Measurements from ENCODE around the gene IL17C. TPM values are rescaled to one million over a fixed set of nuclear protein-coding genes. Genes with fewer than 3 reads are reported as not detected.

The IL17C gene
- total and polyA plus RNA-seq, 4 donors = not detected

DNA sequence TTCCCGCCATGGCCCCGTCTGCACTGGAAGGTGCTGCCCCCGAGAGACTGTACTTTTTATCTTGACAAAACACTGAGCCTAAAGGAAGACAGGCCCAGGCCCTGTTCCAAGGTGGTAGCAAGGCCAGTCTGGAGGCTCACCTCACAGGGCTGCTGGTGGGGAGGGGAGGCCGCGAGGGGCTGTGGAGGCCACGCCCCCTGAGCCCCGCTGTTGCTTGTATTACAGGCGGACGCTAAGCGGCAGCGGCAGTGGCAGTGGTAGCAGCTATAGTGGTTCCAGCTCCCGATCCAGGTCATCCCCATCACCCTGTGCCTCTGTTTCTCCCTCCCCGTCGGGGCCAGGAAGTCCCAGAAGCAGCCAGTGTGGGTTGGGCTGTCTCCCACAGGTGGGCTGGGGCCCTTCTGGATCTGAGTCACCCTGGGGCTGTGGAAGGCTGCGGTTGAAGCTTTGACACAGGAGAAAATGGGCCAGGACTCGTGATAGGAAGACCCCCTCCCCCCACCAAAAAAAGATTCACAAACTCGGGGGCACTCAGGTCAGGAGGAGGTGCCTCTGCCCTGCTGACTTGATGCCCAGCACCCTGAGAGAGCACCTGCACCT, 13.3 kb upstream of the IL17C start:
- Histone ChIP-seq H3K4me1 (ENCODE audit: control insufficient read depth, insufficient read depth, low read length) (no peaks in the 10 kb centered on the region), H3K36me3 (ENCODE audit: control insufficient read depth, insufficient read depth, low read length) (peaks cover 79% of the 10 kb centered on the region), H3K4me3 (ENCODE audit: low read depth, low read length) (no peak overlapping the region), H3K9me3 (ENCODE audit: control insufficient read depth, insufficient read depth, low read length) (no peaks in the 10 kb centered on the region), H3K27me3 (ENCODE audit: control insufficient read depth, insufficient read depth, low read length) (no peaks in the 10 kb centered on the region), H3K27ac (ENCODE audit: low read depth, low read length) (no peak overlapping the region)
- 78% methylated on average over 7 of the region's 17 CpGs for WGBS (ENCODE audit: insufficient coverage)
- no peak for DNase-seq (ENCODE audit: low read depth in 4 of 6, low spot score in 6 of 6)

DNA sequence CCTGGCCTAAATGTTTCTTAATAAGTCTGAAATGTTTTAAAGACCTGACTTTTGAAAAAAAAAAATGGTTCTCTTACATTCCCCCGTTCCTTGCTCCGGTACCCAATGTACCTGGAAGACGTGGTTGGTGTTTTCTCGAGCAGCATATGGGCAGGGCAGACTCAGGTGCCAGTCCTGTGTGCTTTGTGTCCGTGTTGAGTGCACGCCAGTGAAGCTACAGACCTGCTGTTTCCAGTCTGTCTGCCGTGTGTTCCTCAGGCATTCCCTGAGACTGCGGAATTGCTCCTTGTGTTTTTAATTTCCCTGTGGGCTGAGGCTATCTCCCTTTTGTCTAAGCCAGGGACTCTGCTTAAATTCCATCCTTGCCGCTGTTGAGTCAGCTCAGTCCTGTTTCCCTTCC, 11.7 kb upstream of the IL17C start:
- no peaks in the 10 kb centered on the region for H3K27me3 ChIP-seq (ENCODE audit: control insufficient read depth, insufficient read depth, low read length)
- no peak for DNase-seq (ENCODE audit: low read depth in 4 of 6, low spot score in 6 of 6)
- 83% methylated on average over 8 of the region's 9 CpGs for WGBS (ENCODE audit: insufficient coverage)
- no peak overlapping the region for H3K27ac ChIP-seq (ENCODE audit: low read depth, low read length)
- H3K9me3 ChIP-seq (ENCODE audit: control insufficient read depth, insufficient read depth, low read length) = no peaks in the 10 kb centered on the region
- no peak overlapping the region for H3K4me3 ChIP-seq (ENCODE audit: low read depth, low read length)
- no peaks in the 10 kb centered on the region for H3K4me1 ChIP-seq (ENCODE audit: control insufficient read depth, insufficient read depth, low read length)
- peaks cover 92% of the 10 kb centered on the region for H3K36me3 ChIP-seq (ENCODE audit: control insufficient read depth, insufficient read depth, low read length)

DNA sequence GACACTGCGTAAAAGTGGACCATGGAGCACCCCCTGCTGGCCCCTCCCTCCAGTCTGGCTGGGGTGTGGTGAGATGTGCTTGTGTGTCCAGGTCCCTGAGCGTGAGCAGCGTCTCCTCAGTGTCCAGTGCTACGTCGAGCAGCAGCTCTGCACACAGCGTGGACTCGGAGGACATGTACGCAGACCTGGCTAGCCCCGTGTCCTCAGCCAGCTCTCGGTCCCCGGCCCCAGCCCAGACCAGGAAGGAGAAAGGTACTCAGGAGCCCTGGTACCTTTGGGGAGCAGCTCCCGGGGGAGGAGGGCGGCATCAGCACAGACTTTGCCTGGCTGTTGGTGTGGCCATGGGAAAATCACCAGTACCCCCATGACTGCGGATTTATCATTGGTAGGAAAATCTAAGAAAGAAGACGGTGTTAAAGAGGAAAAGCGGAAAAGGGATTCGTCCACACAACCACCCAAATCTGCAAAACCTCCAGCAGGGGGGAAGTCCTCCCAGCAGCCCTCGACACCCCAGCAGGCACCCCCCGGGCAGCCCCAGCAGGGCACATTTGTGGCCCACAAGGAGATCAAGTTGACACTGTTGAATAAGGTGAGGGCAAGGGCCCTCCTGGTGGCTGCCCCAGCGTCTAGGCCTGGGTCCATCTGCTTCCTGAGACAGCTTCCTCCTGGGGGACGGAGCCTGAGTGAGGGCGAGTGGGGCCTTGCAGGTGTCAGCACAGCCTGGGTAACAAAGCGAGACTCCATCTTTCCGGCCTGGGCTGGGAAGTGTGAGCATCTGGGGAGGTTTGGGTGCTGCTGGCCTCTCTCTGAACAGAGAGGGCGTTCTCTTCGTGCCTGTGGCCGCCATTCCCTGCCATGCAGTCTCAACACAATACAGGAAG, 10.6 kb upstream of the IL17C start:
- no peaks in the 10 kb centered on the region for H3K9me3 ChIP-seq (ENCODE audit: control insufficient read depth, insufficient read depth, low read length)
- H3K27me3 ChIP-seq (ENCODE audit: control insufficient read depth, insufficient read depth, low read length) = no peaks in the 10 kb centered on the region
- DNase-seq (ENCODE audit: low read depth in 4 of 6, low spot score in 6 of 6) = no peak
- no peak overlapping the region for H3K27ac ChIP-seq (ENCODE audit: low read depth, low read length)
- 99% methylated on average over 20 of the region's 27 CpGs for WGBS (ENCODE audit: insufficient coverage)
- H3K4me1 ChIP-seq (ENCODE audit: control insufficient read depth, insufficient read depth, low read length) = no peaks in the 10 kb centered on the region
- H3K4me3 ChIP-seq (ENCODE audit: low read depth, low read length) = no peak overlapping the region
- peaks cover 94% of the 10 kb centered on the region for H3K36me3 ChIP-seq (ENCODE audit: control insufficient read depth, insufficient read depth, low read length)

DNA sequence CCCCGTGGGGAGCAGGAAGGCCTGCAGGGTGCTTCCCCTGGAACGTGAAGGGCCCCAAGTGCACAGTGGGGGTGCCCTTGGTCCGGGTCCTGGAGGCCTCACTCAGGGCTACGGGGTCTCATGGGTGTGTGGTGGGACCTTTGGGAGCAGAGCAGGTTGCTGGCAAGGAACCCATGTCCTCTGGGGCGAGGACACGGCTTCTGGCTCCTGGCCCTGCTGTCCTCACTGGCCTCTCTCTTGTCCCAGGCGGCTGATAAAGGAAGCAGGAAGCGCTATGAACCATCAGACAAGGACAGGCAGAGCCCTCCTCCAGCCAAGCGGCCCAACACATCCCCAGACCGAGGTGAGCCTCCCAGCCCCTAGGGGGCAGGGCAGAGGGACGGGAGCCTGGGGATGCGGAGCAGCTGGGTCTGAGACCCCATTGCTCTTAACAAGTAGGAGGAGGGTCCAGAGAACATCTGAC, 9.8 kb upstream of the IL17C start:
- DNase-seq (ENCODE audit: low read depth in 4 of 6, low spot score in 6 of 6) = no peak
- 63% methylated on average over 9 of the region's 12 CpGs for WGBS (ENCODE audit: insufficient coverage)
- Histone ChIP-seq H3K36me3 (ENCODE audit: control insufficient read depth, insufficient read depth, low read length) (peaks cover 94% of the 10 kb centered on the region), H3K4me3 (ENCODE audit: low read depth, low read length) (no peak overlapping the region), H3K27me3 (ENCODE audit: control insufficient read depth, insufficient read depth, low read length) (no peaks in the 10 kb centered on the region), H3K9me3 (ENCODE audit: control insufficient read depth, insufficient read depth, low read length) (no peaks in the 10 kb centered on the region), H3K27ac (ENCODE audit: low read depth, low read length) (no peak overlapping the region), H3K4me1 (ENCODE audit: control insufficient read depth, insufficient read depth, low read length) (no peaks in the 10 kb centered on the region)

DNA sequence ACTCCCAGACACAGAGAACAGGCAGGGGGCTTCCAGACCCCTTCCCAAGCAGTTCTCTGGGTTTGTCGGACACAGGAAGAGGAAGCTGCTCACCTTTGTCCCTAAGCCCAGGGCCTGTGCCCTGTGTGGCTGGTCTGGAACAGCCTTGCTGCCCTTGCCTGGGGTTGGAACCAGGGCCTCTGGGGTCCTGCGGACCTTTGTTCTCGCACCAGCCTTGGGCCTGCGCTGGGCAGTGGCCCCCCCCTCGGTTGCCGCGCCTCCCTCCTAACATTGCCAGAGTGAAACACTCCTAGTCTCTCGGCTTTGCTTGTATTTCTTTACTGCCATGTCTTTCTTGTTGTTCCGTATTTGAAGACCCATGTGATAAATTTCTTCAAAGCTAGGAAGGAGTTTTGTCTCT, 8.5 kb upstream of the IL17C start:
- H3K36me3 ChIP-seq (ENCODE audit: control insufficient read depth, insufficient read depth, low read length) = peaks cover 94% of the 10 kb centered on the region
- 84% methylated on average over 8 of the region's 9 CpGs for WGBS (ENCODE audit: insufficient coverage)

DNA sequence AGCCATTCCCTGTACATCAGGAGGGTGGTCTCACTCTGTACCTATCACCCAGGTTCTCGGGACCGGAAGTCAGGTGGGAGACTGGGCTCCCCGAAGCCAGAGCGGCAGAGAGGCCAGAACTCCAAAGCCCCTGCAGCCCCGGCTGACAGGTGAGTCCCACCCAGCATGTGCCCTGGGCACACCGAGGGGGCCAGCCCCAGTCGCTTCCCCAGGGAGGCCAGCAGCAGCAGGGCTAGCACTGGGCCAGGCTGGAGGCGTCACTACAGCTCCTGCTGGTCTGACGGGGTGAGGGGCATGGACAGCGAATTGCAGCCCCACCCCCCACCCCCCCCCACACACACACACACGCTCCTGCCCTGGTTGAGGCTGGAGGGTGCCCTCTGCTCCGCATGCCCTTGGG, 7.9 kb upstream of the IL17C start:
- Histone ChIP-seq H3K9me3 (ENCODE audit: control insufficient read depth, insufficient read depth, low read length) (no peaks in the 10 kb centered on the region), H3K36me3 (ENCODE audit: control insufficient read depth, insufficient read depth, low read length) (peaks cover 94% of the 10 kb centered on the region)
- 96% methylated on average over 10 of the region's 12 CpGs for WGBS (ENCODE audit: insufficient coverage)

More for the DNA sequence above, 8.5 kb upstream of the IL17C start:
- Histone ChIP-seq H3K9me3 (ENCODE audit: control insufficient read depth, insufficient read depth, low read length) (no peaks in the 10 kb centered on the region), H3K27me3 (ENCODE audit: control insufficient read depth, insufficient read depth, low read length) (no peaks in the 10 kb centered on the region), H3K4me3 (ENCODE audit: low read depth, low read length) (no peak overlapping the region), H3K27ac (ENCODE audit: low read depth, low read length) (no peak overlapping the region), H3K4me1 (ENCODE audit: control insufficient read depth, insufficient read depth, low read length) (peaks cover 1% of the 10 kb centered on the region)
- no peak for DNase-seq (ENCODE audit: low read depth in 4 of 6, low spot score in 6 of 6)

DNA sequence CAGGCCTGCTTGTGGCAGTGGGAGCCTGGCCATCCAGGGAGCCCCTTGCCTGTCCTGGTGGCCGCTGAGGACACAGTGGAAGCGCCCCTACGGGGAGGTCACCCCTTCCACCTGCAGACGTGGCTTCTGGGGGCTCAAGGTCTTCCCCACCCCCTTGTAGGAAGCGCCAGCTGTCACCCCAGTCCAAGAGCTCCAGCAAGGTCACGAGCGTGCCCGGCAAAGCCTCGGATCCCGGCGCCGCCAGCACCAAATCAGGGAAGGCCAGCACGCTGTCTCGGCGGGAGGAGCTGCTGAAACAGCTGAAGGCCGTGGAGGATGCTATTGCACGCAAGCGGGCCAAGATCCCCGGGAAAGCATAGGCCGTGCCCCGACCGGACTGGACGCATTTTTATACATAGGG, 7.4 kb upstream of the IL17C start:
- WGBS (ENCODE audit: insufficient coverage) = 96% methylated on average over 23 of the region's 23 CpGs
- H3K4me1 ChIP-seq (ENCODE audit: control insufficient read depth, insufficient read depth, low read length) = peaks cover 4% of the 10 kb centered on the region
- no peak overlapping the region for H3K4me3 ChIP-seq (ENCODE audit: low read depth, low read length)
- H3K27ac ChIP-seq (ENCODE audit: low read depth, low read length) = no peak overlapping the region
- DNase-seq (ENCODE audit: low read depth in 4 of 6, low spot score in 6 of 6) = no peak
- no peaks in the 10 kb centered on the region for H3K27me3 ChIP-seq (ENCODE audit: control insufficient read depth, insufficient read depth, low read length)
- H3K9me3 ChIP-seq (ENCODE audit: control insufficient read depth, insufficient read depth, low read length) = no peaks in the 10 kb centered on the region
- peaks cover 94% of the 10 kb centered on the region for H3K36me3 ChIP-seq (ENCODE audit: control insufficient read depth, insufficient read depth, low read length)

More for the DNA sequence above, 7.9 kb upstream of the IL17C start:
- DNase-seq (ENCODE audit: low read depth in 4 of 6, low spot score in 6 of 6) = no peak
- Histone ChIP-seq H3K27ac (ENCODE audit: low read depth, low read length) (no peak overlapping the region), H3K4me1 (ENCODE audit: control insufficient read depth, insufficient read depth, low read length) (peaks cover 4% of the 10 kb centered on the region), H3K27me3 (ENCODE audit: control insufficient read depth, insufficient read depth, low read length) (no peaks in the 10 kb centered on the region), H3K4me3 (ENCODE audit: low read depth, low read length) (no peak overlapping the region)

DNA sequence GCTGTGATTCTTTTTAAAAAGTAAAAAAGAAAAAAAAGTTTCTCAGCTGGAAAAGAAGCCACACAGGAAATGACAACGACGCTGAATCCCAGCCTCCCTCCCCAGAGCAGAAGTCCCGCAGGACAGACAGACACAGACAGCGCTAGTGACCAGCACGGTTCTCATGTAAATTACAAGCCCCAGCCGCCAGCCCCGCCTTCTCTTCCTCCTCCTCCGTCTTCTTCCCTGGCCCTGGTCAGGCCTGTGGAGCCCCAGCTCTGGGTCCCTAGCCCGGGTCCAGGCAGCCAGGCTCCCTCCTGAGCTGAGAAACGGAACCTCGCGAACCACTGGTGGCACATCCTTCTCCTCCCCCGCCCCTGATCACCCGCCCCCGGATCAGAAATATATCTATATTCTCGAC, 7.0 kb upstream of the IL17C start:
- WGBS (ENCODE audit: insufficient coverage) = 52% methylated on average over 6 of the region's 16 CpGs
- Histone ChIP-seq H3K4me3 (ENCODE audit: low read depth, low read length) (no peak overlapping the region), H3K27me3 (ENCODE audit: control insufficient read depth, insufficient read depth, low read length) (no peaks in the 10 kb centered on the region), H3K4me1 (ENCODE audit: control insufficient read depth, insufficient read depth, low read length) (peaks cover 4% of the 10 kb centered on the region), H3K27ac (ENCODE audit: low read depth, low read length) (no peak overlapping the region), H3K36me3 (ENCODE audit: control insufficient read depth, insufficient read depth, low read length) (peaks cover 93% of the 10 kb centered on the region), H3K9me3 (ENCODE audit: control insufficient read depth, insufficient read depth, low read length) (no peaks in the 10 kb centered on the region)
- DNase-seq (ENCODE audit: low read depth in 4 of 6, low spot score in 6 of 6) = no peak

DNA sequence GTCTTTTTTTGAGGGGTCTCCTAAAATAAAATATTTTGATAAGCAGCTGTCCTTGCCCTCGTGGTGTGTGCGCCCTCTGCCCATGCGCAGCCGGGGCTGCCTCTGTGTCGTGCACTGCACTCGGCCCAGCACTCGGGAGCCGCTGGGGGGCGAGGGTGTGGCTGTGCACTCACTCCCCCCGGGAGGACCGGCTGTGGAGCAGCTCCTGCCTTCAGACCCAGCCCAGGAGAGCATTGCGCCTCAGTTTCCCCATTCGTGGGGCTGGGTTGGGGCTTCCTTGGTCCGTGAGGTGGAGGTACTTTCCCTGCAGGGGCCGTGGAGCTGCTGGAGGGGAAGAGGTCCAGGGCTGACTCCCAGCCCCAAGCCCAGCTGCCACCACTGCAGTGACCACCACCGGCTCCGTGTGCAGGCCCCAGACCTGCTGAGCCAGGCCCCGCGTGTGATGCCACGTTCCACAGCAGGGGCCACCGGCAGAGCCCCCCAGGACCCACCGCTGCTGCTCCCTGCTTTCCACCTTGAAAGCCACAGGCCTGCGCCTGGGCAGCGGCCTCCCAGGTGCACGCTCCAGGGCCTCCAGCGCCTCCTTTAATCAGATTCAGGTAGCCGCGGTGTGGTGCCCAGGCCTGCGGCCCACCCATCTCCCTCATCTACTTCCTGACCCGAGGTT, 6.3 kb upstream of the IL17C start:
- Histone ChIP-seq H3K4me3 (ENCODE audit: low read depth, low read length) (no peak overlapping the region), H3K4me1 (ENCODE audit: control insufficient read depth, insufficient read depth, low read length) (peaks cover 4% of the 10 kb centered on the region), H3K9me3 (ENCODE audit: control insufficient read depth, insufficient read depth, low read length) (no peaks in the 10 kb centered on the region), H3K27ac (ENCODE audit: low read depth, low read length) (no peak overlapping the region), H3K36me3 (ENCODE audit: control insufficient read depth, insufficient read depth, low read length) (peaks cover 87% of the 10 kb centered on the region), H3K27me3 (ENCODE audit: control insufficient read depth, insufficient read depth, low read length) (no peaks in the 10 kb centered on the region)
- 96% methylated on average over 30 of the region's 30 CpGs for WGBS (ENCODE audit: insufficient coverage)
- no peak for DNase-seq (ENCODE audit: low read depth in 4 of 6, low spot score in 6 of 6)

Data from spinal cord (tissue), 10 donors.